ENCODE results near the gene JAK1.

GRCh38 chr1:64976361-64976760, 10.0 kb upstream of the JAK1 start:
- TF ChIP-seq CTCF (IDR thresholded peaks at IDR 0.05) (no peak), POLR2A (IDR thresholded peaks at IDR 0.05) (no peak)
